HCT116 (cell line): ENCODE measurements around the gene DUSP18.

Source experiments
- EZH2phosphoT487 ChIP-seq: fragments of 200-600 bp; IDR thresholded peaks from 2 replicates; pipeline ENCODE4 v1.6.1; 2018; ENCODE audit warnings: antibody characterized with exemption, borderline replicate concordance
- POLR2A ChIP-seq: IDR thresholded peaks from 2 replicates; pipeline ENCODE4 v1.7.0; 2011; ENCODE audit warnings: borderline replicate concordance; ENCODE audit not compliant: insufficient read depth, insufficient read length; ENCODE audit errors: extremely low read depth
- RAD21 ChIP-seq: IDR thresholded peaks from 2 replicates; pipeline ENCODE4 v1.6.1; 2012; ENCODE audit warnings: low read depth, mild to moderate bottlenecking
- ZNF274 ChIP-seq: fragments of 200-500 bp; sonication (Bioruptor generic); IDR thresholded peaks from 2 replicates; pipeline ENCODE4 v1.6.1; 2014; ENCODE audit warnings: mild to moderate bottlenecking, low read depth, low read length, inconsistent platforms
- TF ChIP-seq, protein P1 (sequence below): IDR thresholded peaks from 2 replicates; pipeline ENCODE4 v1.6.1; 2011; ENCODE audit warnings: mild to moderate bottlenecking, low read length, moderate library complexity; ENCODE audit not compliant: insufficient replicate concordance; ENCODE audit errors: extremely low read depth
- TF ChIP-seq, protein P2 (sequence below): IDR thresholded peaks from 2 replicates; pipeline ENCODE4 v1.6.1; 2012
- TF ChIP-seq, protein P3 (sequence below), 3 experiments: fragments of 200-600 bp in 1 of 3; sonication (generic) in 1 of 3; IDR thresholded peaks in 2 of 3; conservative IDR thresholded peaks in 1 of 3; 2 replicates each; pipeline ENCODE4 v1.5.1; 2012 to 2017; ENCODE audit warnings: low read depth in 2 of 3, low read length in 2 of 3, antibody characterized with exemption in 1 of 3, borderline replicate concordance in 1 of 3, control low read depth in 1 of 3, mild to moderate bottlenecking in 1 of 3, mixed read lengths in 1 of 3, mixed run types in 1 of 3, moderate library complexity in 1 of 3; ENCODE audit not compliant: insufficient read depth in 1 of 3

DNA sequence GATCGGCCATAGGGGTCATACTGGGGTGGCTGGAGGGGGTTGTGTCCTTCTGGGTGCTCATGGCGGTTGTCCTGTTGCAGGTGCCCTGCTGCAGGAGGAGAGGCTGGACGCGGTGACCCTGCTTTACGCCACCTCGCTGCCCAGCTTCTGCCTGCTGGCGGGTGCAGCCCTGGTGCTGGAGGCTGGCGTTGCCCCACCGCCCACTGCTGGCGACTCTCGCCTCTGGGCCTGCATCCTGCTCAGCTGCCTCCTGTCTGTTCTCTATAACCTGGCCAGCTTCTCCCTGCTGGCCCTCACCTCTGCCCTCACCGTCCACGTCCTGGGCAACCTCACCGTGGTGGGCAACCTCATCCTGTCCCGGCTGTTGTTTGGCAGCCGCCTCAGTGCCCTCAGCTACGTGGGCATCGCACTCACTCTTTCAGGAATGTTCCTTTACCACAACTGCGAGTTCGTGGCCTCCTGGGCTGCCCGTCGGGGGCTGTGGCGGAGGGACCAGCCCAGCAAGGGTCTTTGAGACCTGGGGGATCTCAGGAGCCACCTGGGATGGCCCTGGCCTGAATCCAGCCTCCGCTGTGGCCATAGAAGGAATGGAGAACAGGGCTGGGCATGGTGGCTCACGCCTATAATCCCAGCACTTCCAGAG is 21.0 kb downstream of the DUSP18 start:
- TF ChIP-seq EZH2phosphoT487 = no peak
- TF ChIP-seq, protein P1, sequence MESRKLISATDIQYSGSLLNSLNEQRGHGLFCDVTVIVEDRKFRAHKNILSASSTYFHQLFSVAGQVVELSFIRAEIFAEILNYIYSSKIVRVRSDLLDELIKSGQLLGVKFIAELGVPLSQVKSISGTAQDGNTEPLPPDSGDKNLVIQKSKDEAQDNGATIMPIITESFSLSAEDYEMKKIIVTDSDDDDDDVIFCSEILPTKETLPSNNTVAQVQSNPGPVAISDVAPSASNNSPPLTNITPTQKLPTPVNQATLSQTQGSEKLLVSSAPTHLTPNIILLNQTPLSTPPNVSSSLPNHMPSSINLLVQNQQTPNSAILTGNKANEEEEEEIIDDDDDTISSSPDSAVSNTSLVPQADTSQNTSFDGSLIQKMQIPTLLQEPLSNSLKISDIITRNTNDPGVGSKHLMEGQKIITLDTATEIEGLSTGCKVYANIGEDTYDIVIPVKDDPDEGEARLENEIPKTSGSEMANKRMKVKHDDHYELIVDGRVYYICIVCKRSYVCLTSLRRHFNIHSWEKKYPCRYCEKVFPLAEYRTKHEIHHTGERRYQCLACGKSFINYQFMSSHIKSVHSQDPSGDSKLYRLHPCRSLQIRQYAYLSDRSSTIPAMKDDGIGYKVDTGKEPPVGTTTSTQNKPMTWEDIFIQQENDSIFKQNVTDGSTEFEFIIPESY = no peak
- TF ChIP-seq POLR2A = no peak
- no peak for TF ChIP-seq RAD21
- TF ChIP-seq, protein P2, sequence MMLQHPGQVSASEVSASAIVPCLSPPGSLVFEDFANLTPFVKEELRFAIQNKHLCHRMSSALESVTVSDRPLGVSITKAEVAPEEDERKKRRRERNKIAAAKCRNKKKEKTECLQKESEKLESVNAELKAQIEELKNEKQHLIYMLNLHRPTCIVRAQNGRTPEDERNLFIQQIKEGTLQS = no peak
- TF ChIP-seq, protein P3, sequence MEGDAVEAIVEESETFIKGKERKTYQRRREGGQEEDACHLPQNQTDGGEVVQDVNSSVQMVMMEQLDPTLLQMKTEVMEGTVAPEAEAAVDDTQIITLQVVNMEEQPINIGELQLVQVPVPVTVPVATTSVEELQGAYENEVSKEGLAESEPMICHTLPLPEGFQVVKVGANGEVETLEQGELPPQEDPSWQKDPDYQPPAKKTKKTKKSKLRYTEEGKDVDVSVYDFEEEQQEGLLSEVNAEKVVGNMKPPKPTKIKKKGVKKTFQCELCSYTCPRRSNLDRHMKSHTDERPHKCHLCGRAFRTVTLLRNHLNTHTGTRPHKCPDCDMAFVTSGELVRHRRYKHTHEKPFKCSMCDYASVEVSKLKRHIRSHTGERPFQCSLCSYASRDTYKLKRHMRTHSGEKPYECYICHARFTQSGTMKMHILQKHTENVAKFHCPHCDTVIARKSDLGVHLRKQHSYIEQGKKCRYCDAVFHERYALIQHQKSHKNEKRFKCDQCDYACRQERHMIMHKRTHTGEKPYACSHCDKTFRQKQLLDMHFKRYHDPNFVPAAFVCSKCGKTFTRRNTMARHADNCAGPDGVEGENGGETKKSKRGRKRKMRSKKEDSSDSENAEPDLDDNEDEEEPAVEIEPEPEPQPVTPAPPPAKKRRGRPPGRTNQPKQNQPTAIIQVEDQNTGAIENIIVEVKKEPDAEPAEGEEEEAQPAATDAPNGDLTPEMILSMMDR (IDR thresholded peaks at IDR 0.05 in 2 of 3, conservative IDR thresholded peaks at IDR 0.05 in 1 of 3; ENCODE audit: borderline replicate concordance in 1 of 3, insufficient read depth in 1 of 3, low read depth in 2 of 3, low read length in 2 of 3) = no peak
- no peak for TF ChIP-seq ZNF274
